Epidermal melanocyte (primary cell): ENCODE measurements around the gene HAPLN2.
A peak's percentile ranks its signal among the peaks of the same experiment; 100 is the strongest.
"Not testable (repeated sequence)": the region's sequence is repeated elsewhere in the genome, so short reads cannot be mapped to it uniquely, and the experiment has no call there.

Experiments
- DNase-seq: peaks from one replicate; pipeline ENCODE4 v3.0.0; 2011; ENCODE audit warnings: low spot score; ENCODE audit not compliant: insufficient read length

Gene HAPLN2

GRCh38 chr1:156591432-156592157, 27.6 kb upstream of the HAPLN2 start, which contains the start of gene NAXE:
Gene NAXE (plus strand): TSS chr1:156591776. CDS start chr1:156591805, 29 bp downstream.
- DNase-seq = peak; percentile 79

GRCh38 chr1:156592158-156592909, 26.9 kb upstream of the HAPLN2 start:
- no peak for DNase-seq

- DNase-seq = no peak
Measured at GRCh38 chr1:156592910-156593660, 26.1 kb upstream of the HAPLN2 start.

- no peak for DNase-seq
Measured at GRCh38 chr1:156593661-156593989, 25.6 kb upstream of the HAPLN2 start.

- DNase-seq = no peak
Measured at GRCh38 chr1:156594190-156594589, 25.0 kb upstream of the HAPLN2 start.

- no peak for DNase-seq
Measured at GRCh38 chr1:156595016-156595415, 24.2 kb upstream of the HAPLN2 start.

GRCh38 chr1:156596426-156596825, 22.8 kb upstream of the HAPLN2 start:
- no peak for DNase-seq

- no peak for DNase-seq
Measured at GRCh38 chr1:156598125-156598524, 21.1 kb upstream of the HAPLN2 start.

GRCh38 chr1:156598731-156599432, 20.3 kb upstream of the HAPLN2 start:
- DNase-seq = no peak

GRCh38 chr1:156599811-156600210, 19.4 kb upstream of the HAPLN2 start:
- no peak for DNase-seq

- DNase-seq = no peak
Measured at GRCh38 chr1:156600733-156601121, 18.5 kb upstream of the HAPLN2 start.

- peak; percentile 89 for DNase-seq
Measured at GRCh38 chr1:156601122-156601830, 17.9 kb upstream of the HAPLN2 start, which contains the start of gene GPATCH4. Gene GPATCH4 (minus strand): TSS chr1:156601479.

GRCh38 chr1:156601892-156602291, 17.3 kb upstream of the HAPLN2 start:
- DNase-seq = no peak

GRCh38 chr1:156602557-156602993, 16.6 kb upstream of the HAPLN2 start:
- DNase-seq = no peak

GRCh38 chr1:156607344-156607743, 11.9 kb upstream of the HAPLN2 start:
- not testable (repeated sequence) for DNase-seq

GRCh38 chr1:156608036-156608674, 11.1 kb upstream of the HAPLN2 start:
- no peak for DNase-seq

- no peak for DNase-seq
Measured at GRCh38 chr1:156608981-156609380, 10.2 kb upstream of the HAPLN2 start.

- DNase-seq = not testable (repeated sequence)
Measured at GRCh38 chr1:156610072-156610471, 9.1 kb upstream of the HAPLN2 start.

GRCh38 chr1:156612666-156613065, 6.5 kb upstream of the HAPLN2 start:
- no peak for DNase-seq

- no peak for DNase-seq
Measured at GRCh38 chr1:156615946-156616345, 3.3 kb upstream of the HAPLN2 start.
